ENCODE data around the gene POLR2A. TPM values are rescaled to one million over a fixed set of nuclear protein-coding genes. Genes with fewer than 3 reads are reported as not detected.

Gene POLR2A
- total and polyA plus RNA-seq, 10 of the 15 experiments (the other 5 are each of a cell fraction or from before 2014, with no cell fraction given): 1.7 to 121 (median 33.4) TPM

DNA sequence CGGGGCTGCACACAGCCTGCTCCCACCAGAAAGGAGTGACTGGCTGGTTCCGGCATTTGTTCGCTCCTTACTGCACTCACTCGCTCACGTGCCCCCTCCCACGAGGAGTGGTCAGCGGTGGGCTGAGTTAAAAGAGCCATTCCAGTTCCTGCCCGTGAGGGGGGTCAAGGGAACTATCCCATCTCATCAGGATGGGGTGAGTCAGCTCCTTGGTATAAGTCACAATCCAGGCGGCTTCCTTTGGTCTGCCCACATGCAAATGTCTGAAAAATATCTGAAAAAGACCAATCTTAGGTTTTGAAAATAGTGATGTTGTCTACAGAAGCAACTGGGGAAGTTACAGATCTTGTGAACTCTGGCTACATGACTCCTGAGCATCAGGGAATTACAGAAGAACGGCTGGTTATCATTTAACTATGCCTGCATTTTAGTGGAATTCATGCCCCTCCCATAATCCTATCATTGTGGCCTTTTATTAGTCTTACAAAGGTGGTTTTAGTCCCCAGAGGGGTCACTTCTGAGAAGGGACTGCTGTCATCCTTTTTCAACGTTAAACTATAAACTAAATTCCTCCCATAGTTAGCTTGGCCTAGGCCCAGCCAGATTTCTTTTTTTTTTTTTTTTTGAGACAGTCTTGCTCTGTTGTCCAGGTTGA lies 54.9 kb downstream of the POLR2A start (continued):
- TF ChIP-seq, protein P1, sequence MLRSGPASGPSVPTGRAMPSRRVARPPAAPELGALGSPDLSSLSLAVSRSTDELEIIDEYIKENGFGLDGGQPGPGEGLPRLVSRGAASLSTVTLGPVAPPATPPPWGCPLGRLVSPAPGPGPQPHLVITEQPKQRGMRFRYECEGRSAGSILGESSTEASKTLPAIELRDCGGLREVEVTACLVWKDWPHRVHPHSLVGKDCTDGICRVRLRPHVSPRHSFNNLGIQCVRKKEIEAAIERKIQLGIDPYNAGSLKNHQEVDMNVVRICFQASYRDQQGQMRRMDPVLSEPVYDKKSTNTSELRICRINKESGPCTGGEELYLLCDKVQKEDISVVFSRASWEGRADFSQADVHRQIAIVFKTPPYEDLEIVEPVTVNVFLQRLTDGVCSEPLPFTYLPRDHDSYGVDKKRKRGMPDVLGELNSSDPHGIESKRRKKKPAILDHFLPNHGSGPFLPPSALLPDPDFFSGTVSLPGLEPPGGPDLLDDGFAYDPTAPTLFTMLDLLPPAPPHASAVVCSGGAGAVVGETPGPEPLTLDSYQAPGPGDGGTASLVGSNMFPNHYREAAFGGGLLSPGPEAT (IDR thresholded peaks at IDR 0.05; ENCODE audit: low read depth): no peak
- TF ChIP-seq ZNF207 (IDR thresholded peaks at IDR 0.05; ENCODE audit: borderline replicate concordance) (no peak), BMI1 (IDR thresholded peaks at IDR 0.05; ENCODE audit: borderline replicate concordance) (no peak)

DNA sequence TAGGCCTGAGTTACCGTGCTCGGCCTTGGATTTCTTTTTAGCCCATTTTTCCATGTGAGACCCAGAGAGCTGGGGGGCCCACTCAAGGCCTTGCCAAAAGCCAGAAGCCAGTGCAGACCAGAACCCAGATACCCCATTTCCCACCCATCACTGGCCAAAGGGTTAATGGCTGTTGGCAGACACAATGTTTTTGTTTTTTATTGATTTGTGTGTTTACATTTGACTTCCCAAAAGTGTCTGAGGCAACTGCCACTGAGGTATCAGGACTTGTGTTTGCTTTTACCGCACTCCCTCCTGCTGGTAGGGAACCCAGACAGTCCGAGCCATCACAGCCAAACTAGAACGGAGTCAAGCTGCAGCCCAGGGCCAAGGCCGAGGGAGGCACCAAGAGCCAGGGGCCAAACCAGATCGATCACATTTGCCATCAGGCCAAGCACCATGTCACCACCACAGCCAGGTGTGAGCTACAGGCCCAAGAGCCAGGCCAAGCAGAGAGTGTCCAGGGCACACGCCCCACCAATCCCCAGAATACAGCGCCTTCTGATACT lies 57.0 kb downstream of the POLR2A start:
- ATAC-seq (no peak), DNase-seq (ENCODE audit: low read depth, low spot score) (no peak), FAIRE-seq (no peak)
- H3K9me3 ChIP-seq (replicated peaks; ENCODE audit: control insufficient read depth, insufficient read depth, low read length): peaks cover 8% of the 10 kb centered on the region; the same call in 2 of the 3 replicates
- H3K4me2 ChIP-seq (ENCODE audit: control insufficient read depth, insufficient read depth): no peak overlapping the region
- ChIA-PET RAD21 (ENCODE audit: unreplicated experiment) (no interaction called here), POLR2A (no interaction called here), CTCF (interaction anchor here (1.7 to 2.1 kb wide), 3 partner anchors 16 to 27 kb away, joined by 4 to 5 read pairs (median 5); no protein-coding TSS in a partner anchor), SMC1A (ENCODE audit: uncharacterized antibody, unreplicated experiment) (interaction anchor here (1.5 kb wide), 1 partner anchor 16 kb away, joined by 3 read pairs; no protein-coding TSS in a partner anchor)
- 71% methylated on average over 9 of the region's 9 CpGs for WGBS (ENCODE audit: insufficient coverage, insufficient replicate concordance, low lambda C conversion rate, missing lambda C conversion rate)
- no peak overlapping the region for H3K27ac ChIP-seq (ENCODE audit: control insufficient read depth, insufficient read depth)
- intact Hi-C loops (cut with micrococcal nuclease; ENCODE audit: unreplicated experiment): no loop called here
- H3K27me3 ChIP-seq (replicated peaks in 1 of 2; ENCODE audit: control insufficient read depth in 2 of 2, insufficient read depth in 2 of 2, low read length in 1 of 2): no peaks in the 10 kb centered on the region
- in situ Hi-C loops (cut with MboI): no loop called here
- no TSS peak for BruUV-seq (replicated peaks)
- H3K4me1 ChIP-seq (ENCODE audit: control insufficient read depth, insufficient read depth, low read length): peaks cover 5% of the 10 kb centered on the region; the same call in 1 of the 2 replicates
- H3K36me3 ChIP-seq (ENCODE audit: control insufficient read depth in 2 of 2, insufficient read depth in 2 of 2, low read length in 1 of 2): no peaks in the 10 kb centered on the region
- H3K79me2 ChIP-seq (ENCODE audit: control insufficient read depth, insufficient read depth, low read length): no peaks in the 10 kb centered on the region
- H3K4me3 ChIP-seq: no peak overlapping the region
- no peak overlapping the region for H3K9ac ChIP-seq (ENCODE audit: control insufficient read depth, insufficient read depth, low read length)
- no peak overlapping the region for H2AFZ ChIP-seq (ENCODE audit: control insufficient read depth, low read depth, low read length)
- H4K20me1 ChIP-seq (ENCODE audit: control insufficient read depth, insufficient read depth): no peaks in the 10 kb centered on the region
- TF ChIP-seq EZH2 (IDR thresholded peaks at IDR 0.05; ENCODE audit: borderline replicate concordance, control insufficient read depth, low read depth, low read length) (no peak), GATAD2B (conservative IDR thresholded peaks at IDR 0.05; ENCODE audit: low read depth) (no peak), PAX8 (IDR thresholded peaks at IDR 0.05) (no peak), RUNX3 (IDR thresholded peaks at IDR 0.05; ENCODE audit: low read length) (no peak), SMARCA5 (IDR thresholded peaks at IDR 0.05) (no peak), DPF2 (IDR thresholded peaks at IDR 0.05) (no peak), ATF7 (IDR thresholded peaks at IDR 0.05; ENCODE audit: low read depth) (no peak), NFYB (IDR thresholded peaks at IDR 0.05; ENCODE audit: insufficient read depth, low read depth, low read length) (no peak), CBX3 (IDR thresholded peaks at IDR 0.05; ENCODE audit: borderline replicate concordance, low read depth) (no peak)
- TF ChIP-seq, protein P2, sequence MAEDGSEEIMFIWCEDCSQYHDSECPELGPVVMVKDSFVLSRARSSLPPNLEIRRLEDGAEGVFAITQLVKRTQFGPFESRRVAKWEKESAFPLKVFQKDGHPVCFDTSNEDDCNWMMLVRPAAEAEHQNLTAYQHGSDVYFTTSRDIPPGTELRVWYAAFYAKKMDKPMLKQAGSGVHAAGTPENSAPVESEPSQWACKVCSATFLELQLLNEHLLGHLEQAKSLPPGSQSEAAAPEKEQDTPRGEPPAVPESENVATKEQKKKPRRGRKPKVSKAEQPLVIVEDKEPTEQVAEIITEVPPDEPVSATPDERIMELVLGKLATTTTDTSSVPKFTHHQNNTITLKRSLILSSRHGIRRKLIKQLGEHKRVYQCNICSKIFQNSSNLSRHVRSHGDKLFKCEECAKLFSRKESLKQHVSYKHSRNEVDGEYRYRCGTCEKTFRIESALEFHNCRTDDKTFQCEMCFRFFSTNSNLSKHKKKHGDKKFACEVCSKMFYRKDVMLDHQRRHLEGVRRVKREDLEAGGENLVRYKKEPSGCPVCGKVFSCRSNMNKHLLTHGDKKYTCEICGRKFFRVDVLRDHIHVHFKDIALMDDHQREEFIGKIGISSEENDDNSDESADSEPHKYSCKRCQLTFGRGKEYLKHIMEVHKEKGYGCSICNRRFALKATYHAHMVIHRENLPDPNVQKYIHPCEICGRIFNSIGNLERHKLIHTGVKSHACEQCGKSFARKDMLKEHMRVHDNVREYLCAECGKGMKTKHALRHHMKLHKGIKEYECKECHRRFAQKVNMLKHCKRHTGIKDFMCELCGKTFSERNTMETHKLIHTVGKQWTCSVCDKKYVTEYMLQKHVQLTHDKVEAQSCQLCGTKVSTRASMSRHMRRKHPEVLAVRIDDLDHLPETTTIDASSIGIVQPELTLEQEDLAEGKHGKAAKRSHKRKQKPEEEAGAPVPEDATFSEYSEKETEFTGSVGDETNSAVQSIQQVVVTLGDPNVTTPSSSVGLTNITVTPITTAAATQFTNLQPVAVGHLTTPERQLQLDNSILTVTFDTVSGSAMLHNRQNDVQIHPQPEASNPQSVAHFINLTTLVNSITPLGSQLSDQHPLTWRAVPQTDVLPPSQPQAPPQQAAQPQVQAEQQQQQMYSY (CRISPR knock-in tag; IDR thresholded peaks at IDR 0.05): no peak
- TF ChIP-seq, protein P3, sequence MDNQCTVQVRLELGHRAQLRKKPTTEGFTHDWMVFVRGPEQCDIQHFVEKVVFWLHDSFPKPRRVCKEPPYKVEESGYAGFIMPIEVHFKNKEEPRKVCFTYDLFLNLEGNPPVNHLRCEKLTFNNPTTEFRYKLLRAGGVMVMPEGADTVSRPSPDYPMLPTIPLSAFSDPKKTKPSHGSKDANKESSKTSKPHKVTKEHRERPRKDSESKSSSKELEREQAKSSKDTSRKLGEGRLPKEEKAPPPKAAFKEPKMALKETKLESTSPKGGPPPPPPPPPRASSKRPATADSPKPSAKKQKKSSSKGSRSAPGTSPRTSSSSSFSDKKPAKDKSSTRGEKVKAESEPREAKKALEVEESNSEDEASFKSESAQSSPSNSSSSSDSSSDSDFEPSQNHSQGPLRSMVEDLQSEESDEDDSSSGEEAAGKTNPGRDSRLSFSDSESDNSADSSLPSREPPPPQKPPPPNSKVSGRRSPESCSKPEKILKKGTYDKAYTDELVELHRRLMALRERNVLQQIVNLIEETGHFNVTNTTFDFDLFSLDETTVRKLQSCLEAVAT (IDR thresholded peaks at IDR 0.05): no peak

Measured in GM12878 (cell line).